ENCODE results near the gene SLC16A8.

DNA sequence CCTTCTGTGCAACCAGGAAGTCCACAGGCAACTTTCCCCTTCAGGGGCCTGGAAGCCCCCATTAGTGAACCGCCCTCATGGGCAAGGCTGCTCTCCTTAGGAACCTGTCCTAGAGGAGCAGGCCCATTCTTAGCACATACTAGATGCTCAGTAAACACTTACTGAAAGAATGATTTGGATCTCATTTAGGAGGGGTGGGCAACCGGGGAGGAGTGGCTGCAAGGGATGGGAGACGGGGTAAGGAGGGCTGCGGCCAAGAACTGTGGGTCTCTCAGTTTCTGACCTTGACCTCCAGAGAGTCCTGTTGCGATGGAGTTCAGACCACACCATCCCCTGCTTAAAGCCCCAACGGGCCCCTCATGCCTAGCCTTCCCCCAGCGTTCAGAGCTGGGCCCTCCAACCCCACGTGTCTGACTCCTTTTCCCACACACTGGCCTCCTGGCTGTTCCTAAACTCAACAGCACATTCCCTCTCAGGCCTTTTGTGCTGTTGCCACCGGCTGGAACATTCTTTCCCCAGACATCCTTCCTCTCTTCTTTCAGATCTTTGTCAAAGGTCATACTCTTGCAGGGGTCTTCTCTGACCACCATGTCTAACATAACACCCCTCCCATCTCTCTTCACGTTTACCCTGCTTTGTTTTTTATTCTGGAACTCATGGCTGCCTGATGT, 47.5 kb downstream of the SLC16A8 start:
- TF ChIP-seq ZNF274 (IDR thresholded peaks at IDR 0.05; ENCODE audit: low read depth, low read length) (no peak), SUZ12 (IDR thresholded peaks at IDR 0.05; ENCODE audit: extremely low read depth, insufficient read depth, insufficient read length) (no peak)
